B cell (primary cell): ENCODE data around the gene ZNF586.
"Not testable (repeated sequence)": the region's sequence is repeated elsewhere in the genome, so short reads cannot be mapped to it uniquely, and the experiment has no call there.

Experiments used
- CTCF ChIP-seq: fragments of 200-600 bp; IDR thresholded peaks from one replicate; pipeline ENCODE4 v1.8.0; 2022; ENCODE audit warnings: antibody characterized with exemption, mild to moderate bottlenecking
- EZH2 ChIP-seq: IDR thresholded peaks from 2 replicates; pipeline ENCODE4 v1.6.1; 2012; ENCODE audit warnings: borderline replicate concordance, low read depth, mild to moderate bottlenecking, moderate library complexity, low read length; ENCODE audit not compliant: insufficient read depth, poor library complexity, severe bottlenecking

- TF ChIP-seq CTCF: peak; percentile 71
- not testable (repeated sequence) for TF ChIP-seq EZH2
Observed at GRCh38 chr19:57738320-57738719, 31.2 kb upstream of the ZNF586 start.
